Kidney (tissue), 14 donors: Measurements from ENCODE around the gene SLC5A3. TPM values are rescaled to one million over a fixed set of nuclear protein-coding genes. Genes with fewer than 3 reads are reported as not detected.

Source experiments
- DNase-seq, 5 donors: peaks; one replicate each; pipeline ENCODE4 v3.0.0-alpha.2; 2013 to 2020
- FAIRE-seq: peaks from 2 replicates; lab custom pipeline; 2012; peaks lifted over from hg19 to GRCh38; lab: Jason Lieb, UNC
- H3K27ac ChIP-seq, 2 donors: one replicate each; pipeline ENCODE4 v1.7.0; 2013; ENCODE audit warnings: low read depth in 2 of 2, low read length in 2 of 2, inconsistent platforms in 1 of 2
- H3K27me3 ChIP-seq: one replicate; pipeline ENCODE4 v1.7.1; 2013; ENCODE audit warnings: low read length, inconsistent platforms; ENCODE audit not compliant: control insufficient read depth, insufficient read depth
- H3K36me3 ChIP-seq, 3 donors: one replicate each; pipeline versions ENCODE4 v1.7.0 to v1.7.1; 2013; ENCODE audit warnings: low read length in 3 of 3, control low read depth in 1 of 3, inconsistent platforms in 1 of 3; ENCODE audit not compliant: insufficient read depth in 3 of 3, control insufficient read depth in 2 of 3
- H3K4me1 ChIP-seq, 3 donors: one replicate each; pipeline versions ENCODE4 v1.7.0 to v1.7.1; 2013; ENCODE audit warnings: low read length in 3 of 3, inconsistent platforms in 1 of 3, low read depth in 1 of 3; ENCODE audit not compliant: control insufficient read depth in 2 of 3, insufficient read depth in 2 of 3
- H3K4me3 ChIP-seq, 3 donors: one replicate each; pipeline versions ENCODE4 v1.7.0 to v1.8.1; 2013; ENCODE audit warnings: low read length in 3 of 3, control low read depth in 1 of 3, inconsistent platforms in 1 of 3
- H3K9ac ChIP-seq, 3 donors: one replicate each; pipeline versions ENCODE4 v1.7.0 to v1.7.1; 2013; ENCODE audit warnings: low read length in 3 of 3, control low read depth in 1 of 3, inconsistent platforms in 1 of 3
- H3K9me3 ChIP-seq, 3 donors: one replicate each; pipeline versions ENCODE4 v1.7.0 to v1.7.1; 2013; ENCODE audit warnings: low read length in 3 of 3, control low read depth in 1 of 3, inconsistent platforms in 1 of 3; ENCODE audit not compliant: control insufficient read depth in 2 of 3, insufficient read depth in 1 of 3
- intact Hi-C: fragments of 100-400 bp; cut with DNase I; formaldehyde crosslinking; loops from one replicate; pipeline ENCODE4 v1.11.1; 2022
- polyA plus RNA-seq: library from polyadenylated mRNA; stranded (reverse); fragments of 350-450 nt; fragmentation: Illumina TruSeq; extraction: RNeasy Lipid Tissue Mini Kit (QIAGEN cat#74804); gene quantifications from one replicate; pipeline ENCODE4 v1.2.3, GENCODE V29; 2014; ENCODE audit warnings: low read depth, low replicate concordance; ENCODE audit not compliant: insufficient read depth
- total RNA-seq: library from RNA; stranded (reverse); fragmentation: NEBNext Ultra II Directional; extraction: Animal tissue kit (Norgen Biotek cat#: 25700); gene quantifications from one replicate; pipeline ENCODE4 v1.2.1, GENCODE V29; 2021
- TF ChIP-seq, protein P1 (sequence below): IDR thresholded peaks from 3 replicates; pipeline ENCODE4 v1.5.1; 2012; ENCODE audit warnings: mild to moderate bottlenecking, moderate library complexity, borderline replicate concordance; ENCODE audit not compliant: insufficient read depth; ENCODE audit errors: extremely low read depth
- donor health status: control.
- donor health status: control.
- donor health status: control.
- donor health status: control.
- donor health status: control.
- donor health status: DM: yes; HTN: yes; CAD: no.
- donor health status: Normal renal cell carcinoma (clear cell type).

SLC5A3 gene
- total and polyA plus RNA-seq, 2 donors from 2014 or later = 12.4 to 26.0 TPM

DNA sequence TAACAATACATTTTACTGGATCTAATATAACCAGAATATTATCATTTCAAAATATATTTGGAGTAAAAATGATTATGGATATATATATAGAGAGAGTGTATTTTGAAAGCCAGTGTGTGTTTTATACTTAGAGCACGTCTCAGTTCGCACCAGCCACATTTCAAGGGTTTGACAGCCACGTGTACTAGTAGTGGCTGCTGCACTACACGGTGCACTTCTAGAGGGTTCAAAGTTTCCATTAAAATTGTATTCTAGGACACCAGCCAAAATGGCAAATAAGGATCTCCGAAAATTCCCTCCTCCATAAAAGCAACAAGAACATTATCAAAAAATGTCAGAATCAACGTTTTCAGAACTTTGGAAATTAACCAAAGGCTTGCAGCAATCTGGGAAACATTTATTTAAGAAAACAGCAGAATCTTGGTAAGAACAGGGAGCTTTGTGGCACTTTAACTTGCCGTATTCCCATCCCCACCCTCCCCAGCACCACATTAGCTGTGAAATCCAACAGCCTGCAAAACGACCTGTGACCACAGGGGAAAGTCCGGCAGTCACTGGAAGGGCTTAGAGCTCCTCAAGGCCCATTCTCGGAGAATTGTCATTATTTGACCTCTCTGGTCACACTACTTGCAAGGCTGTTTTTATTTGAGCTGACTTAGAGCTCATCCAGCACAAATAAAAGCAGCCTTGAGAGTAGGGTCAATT is 33.5 kb upstream of the SLC5A3 start:
- FAIRE-seq = no peak
- no peaks in the 10 kb centered on the region for H3K36me3 ChIP-seq

DNA sequence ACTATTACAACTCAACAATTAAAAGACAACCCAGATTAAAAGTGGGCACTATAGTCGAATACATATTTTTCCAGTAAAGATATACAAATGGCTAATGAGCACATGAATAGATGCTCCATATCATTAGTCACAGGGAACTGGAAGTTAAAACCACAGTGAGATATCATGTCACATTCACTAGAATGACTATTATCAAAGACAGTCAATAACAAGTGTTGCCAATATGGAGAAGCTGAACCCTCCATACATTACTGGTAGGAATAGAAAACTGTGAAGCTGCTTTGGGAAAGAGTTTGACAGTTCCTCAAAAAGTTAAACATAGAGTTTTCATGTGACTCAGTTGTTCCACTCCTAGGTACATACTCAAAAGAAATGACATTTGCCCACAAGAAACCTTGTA is 30.6 kb upstream of the SLC5A3 start:
- Histone ChIP-seq H3K4me1 (peaks cover 0 to 8% (median 2%) of the 10 kb centered on the region in 3 donors), H3K9me3 (no peaks in the 10 kb centered on the region), H3K4me3 (no peak overlapping the region), H3K27ac (no peak overlapping the region), H3K9ac (no peak overlapping the region), H3K27me3 (no peaks in the 10 kb centered on the region), H3K36me3 (no peaks in the 10 kb centered on the region)
- FAIRE-seq (no peak), DNase-seq (no peak)
- intact Hi-C loops = no loop called here
- TF ChIP-seq, protein P1, sequence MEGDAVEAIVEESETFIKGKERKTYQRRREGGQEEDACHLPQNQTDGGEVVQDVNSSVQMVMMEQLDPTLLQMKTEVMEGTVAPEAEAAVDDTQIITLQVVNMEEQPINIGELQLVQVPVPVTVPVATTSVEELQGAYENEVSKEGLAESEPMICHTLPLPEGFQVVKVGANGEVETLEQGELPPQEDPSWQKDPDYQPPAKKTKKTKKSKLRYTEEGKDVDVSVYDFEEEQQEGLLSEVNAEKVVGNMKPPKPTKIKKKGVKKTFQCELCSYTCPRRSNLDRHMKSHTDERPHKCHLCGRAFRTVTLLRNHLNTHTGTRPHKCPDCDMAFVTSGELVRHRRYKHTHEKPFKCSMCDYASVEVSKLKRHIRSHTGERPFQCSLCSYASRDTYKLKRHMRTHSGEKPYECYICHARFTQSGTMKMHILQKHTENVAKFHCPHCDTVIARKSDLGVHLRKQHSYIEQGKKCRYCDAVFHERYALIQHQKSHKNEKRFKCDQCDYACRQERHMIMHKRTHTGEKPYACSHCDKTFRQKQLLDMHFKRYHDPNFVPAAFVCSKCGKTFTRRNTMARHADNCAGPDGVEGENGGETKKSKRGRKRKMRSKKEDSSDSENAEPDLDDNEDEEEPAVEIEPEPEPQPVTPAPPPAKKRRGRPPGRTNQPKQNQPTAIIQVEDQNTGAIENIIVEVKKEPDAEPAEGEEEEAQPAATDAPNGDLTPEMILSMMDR = no peak

More for the DNA sequence above, 33.5 kb upstream of the SLC5A3 start:
- Histone ChIP-seq H3K4me3 (no peak overlapping the region), H3K27ac (peak overlapping the region; percentile 26 to 51), H3K9ac (no peak overlapping the region), H3K9me3 (no peaks in the 10 kb centered on the region), H3K4me1 (peaks cover 0 to 8% (median 2%) of the 10 kb centered on the region in 3 donors), H3K27me3 (no peaks in the 10 kb centered on the region)
- TF ChIP-seq, protein P1 = no peak
- peak in 1 of 5 donors; percentile 29 for DNase-seq
- intact Hi-C loops = no loop called here

DNA sequence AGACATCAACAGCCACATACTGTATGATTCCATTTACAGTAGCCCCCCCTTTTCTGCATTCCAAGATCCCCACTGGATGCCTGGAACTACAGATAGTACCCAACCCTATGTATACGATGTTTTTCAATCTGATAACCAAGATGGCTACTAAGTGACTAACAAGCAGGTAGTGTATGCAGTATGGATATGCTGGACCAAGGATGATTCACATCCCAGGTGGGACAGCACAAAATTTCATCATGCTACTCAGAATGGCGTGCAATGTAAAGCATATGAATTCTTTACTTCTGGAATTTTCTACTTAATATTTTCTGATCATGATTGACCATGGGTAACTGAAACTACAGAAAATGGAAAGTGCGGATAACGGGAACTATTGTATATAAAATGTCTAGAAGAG is 30.0 kb upstream of the SLC5A3 start:
- TF ChIP-seq, protein P1 = no peak
- DNase-seq = no peak
- intact Hi-C loops = no loop called here
- Histone ChIP-seq H3K36me3 (no peaks in the 10 kb centered on the region), H3K4me3 (no peak overlapping the region), H3K9me3 (no peaks in the 10 kb centered on the region), H3K9ac (no peak overlapping the region), H3K27me3 (no peaks in the 10 kb centered on the region), H3K4me1 (peaks cover 0 to 8% (median 2%) of the 10 kb centered on the region in 3 donors), H3K27ac (no peak overlapping the region)
- FAIRE-seq = no peak
